ENCODE data around the gene MYMK. TPM values are rescaled to one million over a fixed set of nuclear protein-coding genes. Genes with fewer than 3 reads are reported as not detected.
"Not testable (repeated sequence)": the region's sequence is repeated elsewhere in the genome, so short reads cannot be mapped to it uniquely, and the experiment has no call there.

Gene MYMK
- total RNA-seq, 1 donor from 2014 or later, result 8.9 TPM

DNA sequence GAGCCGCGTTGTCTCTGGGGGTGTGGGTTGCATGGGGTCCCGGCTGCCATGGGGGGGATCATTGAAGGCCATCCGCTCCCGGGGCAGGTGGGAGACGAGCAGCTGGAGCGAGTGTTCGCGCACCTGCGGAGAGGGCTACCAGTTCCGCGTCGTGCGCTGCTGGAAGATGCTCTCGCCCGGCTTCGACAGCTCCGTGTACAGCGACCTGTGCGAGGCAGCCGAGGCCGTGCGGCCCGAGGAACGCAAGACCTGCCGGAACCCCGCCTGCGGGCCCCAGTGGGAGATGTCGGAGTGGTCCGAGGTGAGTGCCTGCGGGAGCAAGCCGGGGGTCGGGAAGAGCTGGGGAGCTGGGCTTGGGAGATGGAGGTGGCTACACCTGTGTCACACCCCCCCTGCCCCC is 43.4 kb upstream of the MYMK start:
- peaks cover 7 to 51% (median 13%) of the 10 kb centered on the region in 3 donors for H3K27me3 ChIP-seq (ENCODE audit: control insufficient read depth in 3 of 3, insufficient read depth in 3 of 3, low read length in 3 of 3)
- H3K36me3 ChIP-seq (ENCODE audit: control insufficient read depth in 3 of 3, insufficient read depth in 3 of 3, low read length in 3 of 3), result peaks cover 0 to 2% (median 0%) of the 10 kb centered on the region in 3 donors
- H3K9ac ChIP-seq (ENCODE audit: low read depth in 1 of 3, low read length in 3 of 3), result no peak overlapping the region
- peaks cover 14 to 19% (median 17%) of the 10 kb centered on the region in 3 donors for H3K4me1 ChIP-seq (ENCODE audit: control insufficient read depth in 3 of 3, insufficient read depth in 3 of 3, low read length in 3 of 3)
- no peaks in the 10 kb centered on the region for H3K9me3 ChIP-seq (ENCODE audit: control insufficient read depth in 3 of 3, low read length in 3 of 3)
- H3K27ac ChIP-seq (ENCODE audit: low read depth, low read length), result no peak overlapping the region
- H3K4me3 ChIP-seq (ENCODE audit: low read length in 3 of 3), result no peak overlapping the region

DNA sequence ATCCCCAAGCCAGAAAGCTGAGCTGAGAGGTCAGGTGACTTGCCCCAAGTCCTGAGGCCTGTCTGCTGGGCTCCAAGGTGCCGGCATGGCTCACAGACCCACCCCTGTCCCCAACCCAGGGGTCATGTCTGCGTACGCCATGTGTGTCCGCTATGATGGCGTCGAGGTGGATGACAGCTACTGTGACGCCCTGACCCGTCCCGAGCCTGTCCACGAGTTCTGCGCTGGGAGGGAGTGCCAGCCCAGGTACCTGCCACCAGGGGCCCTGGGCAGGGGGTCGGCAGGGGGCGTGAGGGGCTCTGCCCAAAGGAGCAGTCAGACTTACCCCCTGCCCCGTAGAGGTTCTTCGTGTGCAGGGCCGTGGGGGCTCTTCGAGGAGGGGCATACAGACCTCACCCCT is 42.1 kb upstream of the MYMK start:
- no peak overlapping the region for H3K9ac ChIP-seq (ENCODE audit: low read depth in 1 of 3, low read length in 3 of 3)
- H3K36me3 ChIP-seq (ENCODE audit: control insufficient read depth in 3 of 3, insufficient read depth in 3 of 3, low read length in 3 of 3), result peaks cover 0 to 2% (median 0%) of the 10 kb centered on the region in 3 donors
- no peak overlapping the region for H3K27ac ChIP-seq (ENCODE audit: low read depth, low read length)
- peaks cover 10 to 12% (median 11%) of the 10 kb centered on the region in 3 donors for H3K4me1 ChIP-seq (ENCODE audit: control insufficient read depth in 3 of 3, insufficient read depth in 3 of 3, low read length in 3 of 3)
- H3K9me3 ChIP-seq (ENCODE audit: control insufficient read depth in 3 of 3, low read length in 3 of 3), result no peaks in the 10 kb centered on the region
- peaks cover 11 to 49% (median 13%) of the 10 kb centered on the region in 3 donors for H3K27me3 ChIP-seq (ENCODE audit: control insufficient read depth in 3 of 3, insufficient read depth in 3 of 3, low read length in 3 of 3)
- no peak overlapping the region for H3K4me3 ChIP-seq (ENCODE audit: low read length in 3 of 3)

DNA sequence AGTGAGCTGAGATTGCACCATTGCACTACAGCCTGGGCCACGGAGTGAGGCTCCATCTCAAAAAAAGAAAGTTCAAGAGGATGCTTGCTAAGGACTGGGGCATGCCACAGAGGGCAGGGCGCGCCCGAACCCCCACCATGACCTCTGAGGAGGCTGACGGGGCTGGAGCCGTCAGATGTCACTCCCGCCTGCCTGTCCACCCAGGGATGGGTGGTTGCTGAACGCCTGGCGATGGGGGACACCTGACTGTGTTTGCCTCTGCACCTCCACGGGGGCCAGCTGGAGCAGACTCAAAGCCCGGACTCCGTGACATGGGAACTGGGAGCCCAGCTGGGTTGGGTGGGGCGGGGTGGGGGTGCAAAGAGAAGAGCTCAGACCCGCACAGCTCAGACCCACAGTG is 41.6 kb upstream of the MYMK start:
- H3K9ac ChIP-seq (ENCODE audit: low read depth in 1 of 3, low read length in 3 of 3), result no peak overlapping the region
- H3K36me3 ChIP-seq (ENCODE audit: control insufficient read depth in 3 of 3, insufficient read depth in 3 of 3, low read length in 3 of 3), result peaks cover 0 to 2% (median 0%) of the 10 kb centered on the region in 3 donors
- H3K27ac ChIP-seq (ENCODE audit: low read depth, low read length), result no peak overlapping the region
- H3K4me1 ChIP-seq (ENCODE audit: control insufficient read depth in 3 of 3, insufficient read depth in 3 of 3, low read length in 3 of 3), result peaks cover 10 to 13% (median 12%) of the 10 kb centered on the region in 3 donors
- H3K4me3 ChIP-seq (ENCODE audit: low read length in 3 of 3), result no peak overlapping the region
- H3K9me3 ChIP-seq (ENCODE audit: control insufficient read depth in 3 of 3, low read length in 3 of 3), result no peaks in the 10 kb centered on the region
- peaks cover 14 to 49% (median 16%) of the 10 kb centered on the region in 3 donors for H3K27me3 ChIP-seq (ENCODE audit: control insufficient read depth in 3 of 3, insufficient read depth in 3 of 3, low read length in 3 of 3)

GRCh38 chr9:133564451-133565116 is 39.8 kb upstream of the MYMK start:
- peaks cover 13 to 25% (median 16%) of the 10 kb centered on the region in 3 donors for H3K4me1 ChIP-seq (ENCODE audit: control insufficient read depth in 3 of 3, insufficient read depth in 3 of 3, low read length in 3 of 3)
- H3K9me3 ChIP-seq (ENCODE audit: control insufficient read depth in 3 of 3, low read length in 3 of 3), result no peaks in the 10 kb centered on the region
- peaks cover 0 to 2% (median 0%) of the 10 kb centered on the region in 3 donors for H3K36me3 ChIP-seq (ENCODE audit: control insufficient read depth in 3 of 3, insufficient read depth in 3 of 3, low read length in 3 of 3)
- no peak overlapping the region for H3K9ac ChIP-seq (ENCODE audit: low read depth in 1 of 3, low read length in 3 of 3)
- no peak overlapping the region for H3K4me3 ChIP-seq (ENCODE audit: low read length in 3 of 3)
- peaks cover 18 to 52% (median 31%) of the 10 kb centered on the region in 3 donors for H3K27me3 ChIP-seq (ENCODE audit: control insufficient read depth in 3 of 3, insufficient read depth in 3 of 3, low read length in 3 of 3)
- H3K27ac ChIP-seq (ENCODE audit: low read depth, low read length), result peak overlapping the region; percentile 54

- not testable (repeated sequence) for H3K9me3 ChIP-seq (ENCODE audit: control insufficient read depth in 3 of 3, low read length in 3 of 3); H3K27ac ChIP-seq (ENCODE audit: low read depth, low read length); H3K36me3 ChIP-seq (ENCODE audit: control insufficient read depth in 3 of 3, insufficient read depth in 3 of 3, low read length in 3 of 3); H3K9ac ChIP-seq (ENCODE audit: low read depth in 1 of 3, low read length in 3 of 3); H3K4me3 ChIP-seq (ENCODE audit: low read length in 3 of 3)
- peaks cover 18 to 52% (median 31%) of the 10 kb centered on the region in 3 donors for H3K27me3 ChIP-seq (ENCODE audit: control insufficient read depth in 3 of 3, insufficient read depth in 3 of 3, low read length in 3 of 3)
- H3K4me1 ChIP-seq (ENCODE audit: control insufficient read depth in 3 of 3, insufficient read depth in 3 of 3, low read length in 3 of 3), result peaks cover 16 to 28% (median 17%) of the 10 kb centered on the region in 3 donors
Measured at GRCh38 chr9:133563814-133564213, 39.1 kb upstream of the MYMK start.

- Histone ChIP-seq H3K27me3 (ENCODE audit: control insufficient read depth in 3 of 3, insufficient read depth in 3 of 3, low read length in 3 of 3) (peaks cover 18 to 56% (median 31%) of the 10 kb centered on the region in 3 donors), H3K9ac (ENCODE audit: low read depth in 1 of 3, low read length in 3 of 3) (no peak overlapping the region), H3K27ac (ENCODE audit: low read depth, low read length) (no peak overlapping the region), H3K4me1 (ENCODE audit: control insufficient read depth in 3 of 3, insufficient read depth in 3 of 3, low read length in 3 of 3) (peaks cover 20 to 33% (median 22%) of the 10 kb centered on the region in 3 donors), H3K4me3 (ENCODE audit: low read length in 3 of 3) (no peak overlapping the region), H3K36me3 (ENCODE audit: control insufficient read depth in 3 of 3, insufficient read depth in 3 of 3, low read length in 3 of 3) (no peaks in the 10 kb centered on the region), H3K9me3 (ENCODE audit: control insufficient read depth in 3 of 3, low read length in 3 of 3) (no peaks in the 10 kb centered on the region)
Measured at GRCh38 chr9:133563291-133563796, 38.6 kb upstream of the MYMK start.

- Histone ChIP-seq H3K9me3 (ENCODE audit: control insufficient read depth in 3 of 3, low read length in 3 of 3) (no peaks in the 10 kb centered on the region), H3K36me3 (ENCODE audit: control insufficient read depth in 3 of 3, insufficient read depth in 3 of 3, low read length in 3 of 3) (no peaks in the 10 kb centered on the region), H3K27me3 (ENCODE audit: control insufficient read depth in 3 of 3, insufficient read depth in 3 of 3, low read length in 3 of 3) (peaks cover 17 to 59% (median 31%) of the 10 kb centered on the region in 3 donors), H3K27ac (ENCODE audit: low read depth, low read length) (no peak overlapping the region), H3K4me1 (ENCODE audit: control insufficient read depth in 3 of 3, insufficient read depth in 3 of 3, low read length in 3 of 3) (peaks cover 24 to 36% (median 25%) of the 10 kb centered on the region in 3 donors), H3K4me3 (ENCODE audit: low read length in 3 of 3) (no peak overlapping the region), H3K9ac (ENCODE audit: low read depth in 1 of 3, low read length in 3 of 3) (no peak overlapping the region)
Measured at GRCh38 chr9:133562611-133563290, 38.0 kb upstream of the MYMK start.

DNA sequence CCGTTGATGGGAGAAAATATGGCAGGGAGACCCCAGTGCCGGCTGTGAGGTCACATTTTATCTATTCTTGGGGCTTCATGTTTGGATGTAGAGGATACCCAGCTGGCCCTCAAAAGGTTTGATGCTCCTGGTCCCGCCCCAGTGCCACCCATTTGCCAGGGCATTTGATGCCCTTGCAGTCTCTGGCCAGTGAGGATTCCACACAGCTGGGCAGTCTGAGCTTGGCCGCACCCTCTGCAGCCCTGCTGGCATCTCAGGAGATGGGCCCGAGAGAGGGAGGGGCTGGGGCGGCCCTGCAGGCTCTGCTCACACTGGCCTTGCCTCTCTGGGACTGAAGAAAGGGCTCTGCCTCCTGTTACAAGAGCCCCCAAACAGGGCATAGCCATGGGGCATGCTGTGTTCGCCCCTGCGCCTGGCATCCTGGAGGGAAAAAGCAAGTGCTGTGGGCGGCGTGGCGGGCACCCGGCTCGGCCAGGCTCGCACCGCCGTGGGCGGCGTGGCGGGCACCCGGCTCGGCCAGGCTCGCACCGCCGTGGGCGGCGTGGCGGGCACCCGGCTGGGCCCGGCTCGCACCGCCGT is 37.3 kb upstream of the MYMK start:
- Histone ChIP-seq H3K9ac (ENCODE audit: low read depth in 1 of 3, low read length in 3 of 3) (no peak overlapping the region), H3K4me1 (ENCODE audit: control insufficient read depth in 3 of 3, insufficient read depth in 3 of 3, low read length in 3 of 3) (peaks cover 24 to 41% (median 25%) of the 10 kb centered on the region in 3 donors), H3K27me3 (ENCODE audit: control insufficient read depth in 3 of 3, insufficient read depth in 3 of 3, low read length in 3 of 3) (peaks cover 13 to 55% (median 33%) of the 10 kb centered on the region in 3 donors), H3K4me3 (ENCODE audit: low read length in 3 of 3) (no peak overlapping the region), H3K36me3 (ENCODE audit: control insufficient read depth in 3 of 3, insufficient read depth in 3 of 3, low read length in 3 of 3) (no peaks in the 10 kb centered on the region), H3K27ac (ENCODE audit: low read depth, low read length) (no peak overlapping the region), H3K9me3 (ENCODE audit: control insufficient read depth in 3 of 3, low read length in 3 of 3) (no peaks in the 10 kb centered on the region)

GRCh38 chr9:133560944-133561343 is 36.2 kb upstream of the MYMK start:
- H3K36me3 ChIP-seq (ENCODE audit: control insufficient read depth in 3 of 3, insufficient read depth in 3 of 3, low read length in 3 of 3), result peaks cover 0 to 3% (median 0%) of the 10 kb centered on the region in 3 donors
- peaks cover 13 to 65% (median 39%) of the 10 kb centered on the region in 3 donors for H3K27me3 ChIP-seq (ENCODE audit: control insufficient read depth in 3 of 3, insufficient read depth in 3 of 3, low read length in 3 of 3)
- no peaks in the 10 kb centered on the region for H3K9me3 ChIP-seq (ENCODE audit: control insufficient read depth in 3 of 3, low read length in 3 of 3)
- H3K27ac ChIP-seq (ENCODE audit: low read depth, low read length), result no peak overlapping the region
- no peak overlapping the region for H3K9ac ChIP-seq (ENCODE audit: low read depth in 1 of 3, low read length in 3 of 3)
- peaks cover 24 to 43% (median 25%) of the 10 kb centered on the region in 3 donors for H3K4me1 ChIP-seq (ENCODE audit: control insufficient read depth in 3 of 3, insufficient read depth in 3 of 3, low read length in 3 of 3)
- H3K4me3 ChIP-seq (ENCODE audit: low read length in 3 of 3), result no peak overlapping the region
